Measurements from ENCODE around the gene MEF2B. TPM values are rescaled to one million over a fixed set of nuclear protein-coding genes. Genes with fewer than 3 reads are reported as not detected.

Gene MEF2B
- total RNA-seq (1 to 10 TPM; 1.3 to 3.5 TPM), total RNA-seq (0.12 to 0.38 reads per million in 2 donors)

- Mint-ChIP-seq H3K27me3 (peaks cover 6% of the 10 kb centered on the region), H3K4me1 (peaks cover 14% of the 10 kb centered on the region), H3K36me3 (ENCODE audit: low read depth) (peaks cover 2% of the 10 kb centered on the region), H3K27ac (no peak within 1 kb of the TSS), H3K4me3 (peak within 1 kb of the TSS; percentile 78)
- DNase-seq (peak; percentile 66 to 71 (median 66)), ATAC-seq (peak; percentile 97)
- H3K9me3 ChIP-seq (ENCODE audit: control insufficient read depth, low read length, poor library complexity, severe bottlenecking) = no peaks in the 10 kb centered on the region
Observed at GRCh38 chr19:19170053-19170872, at the start of gene MEF2B. Gene MEF2B, minus strand, starts transcription at chr19:19170263. Its CDS starts 19,528 bp downstream, at chr19:19150735.

- Mint-ChIP-seq H3K36me3 (ENCODE audit: low read depth) (peaks cover 2% of the 10 kb centered on the region), H3K27me3 (peaks cover 34% of the 10 kb centered on the region), H3K27ac (no peak overlapping the region), H3K4me3 (no peak overlapping the region), H3K4me1 (no peaks in the 10 kb centered on the region)
- DNase-seq (no peak), ATAC-seq (no peak)
- no peaks in the 10 kb centered on the region for H3K9me3 ChIP-seq (ENCODE audit: control insufficient read depth, low read length, poor library complexity, severe bottlenecking)
Observed at GRCh38 chr19:19218911-19219310, 48.8 kb upstream of the MEF2B start.

- Mint-ChIP-seq H3K36me3 (ENCODE audit: low read depth) (peaks cover 8% of the 10 kb centered on the region), H3K27ac (no peak overlapping the region), H3K27me3 (peaks cover 48% of the 10 kb centered on the region), H3K4me3 (no peak overlapping the region), H3K4me1 (peaks cover 3% of the 10 kb centered on the region)
- no peak for ATAC-seq
- no peak for DNase-seq
- no peaks in the 10 kb centered on the region for H3K9me3 ChIP-seq (ENCODE audit: control insufficient read depth, low read length, poor library complexity, severe bottlenecking)
Observed at GRCh38 chr19:19217099-19217498, 47.0 kb upstream of the MEF2B start.

- DNase-seq (no peak), ATAC-seq (no peak)
- Mint-ChIP-seq H3K36me3 (ENCODE audit: low read depth) (peaks cover 8% of the 10 kb centered on the region), H3K4me3 (no peak overlapping the region), H3K27me3 (peaks cover 54% of the 10 kb centered on the region), H3K27ac (no peak overlapping the region), H3K4me1 (peaks cover 3% of the 10 kb centered on the region)
- no peaks in the 10 kb centered on the region for H3K9me3 ChIP-seq (ENCODE audit: control insufficient read depth, low read length, poor library complexity, severe bottlenecking)
Observed at GRCh38 chr19:19215792-19216191, 45.7 kb upstream of the MEF2B start.

- peaks cover 8% of the 10 kb centered on the region for H3K36me3 Mint-ChIP-seq (ENCODE audit: low read depth)
- no peak overlapping the region for H3K27ac Mint-ChIP-seq
- no peak for ATAC-seq
- H3K27me3 Mint-ChIP-seq = peaks cover 60% of the 10 kb centered on the region
- DNase-seq = peak in 1 of 3 donors; percentile 29
- no peaks in the 10 kb centered on the region for H3K9me3 ChIP-seq (ENCODE audit: control insufficient read depth, low read length, poor library complexity, severe bottlenecking)
- H3K4me3 Mint-ChIP-seq = no peak overlapping the region
- H3K4me1 Mint-ChIP-seq = peaks cover 3% of the 10 kb centered on the region
Observed at GRCh38 chr19:19214892-19215291, 44.8 kb upstream of the MEF2B start.

GRCh38 chr19:19214159-19214490 is 44.1 kb upstream of the MEF2B start:
- Mint-ChIP-seq H3K27me3 (peaks cover 60% of the 10 kb centered on the region), H3K4me3 (no peak overlapping the region)

GRCh38 chr19:19213426-19214158 is 43.5 kb upstream of the MEF2B start:
- H3K4me3 Mint-ChIP-seq = no peak overlapping the region
- ATAC-seq = peak; percentile 20
- H3K4me1 Mint-ChIP-seq = peaks cover 3% of the 10 kb centered on the region
- no peak overlapping the region for H3K27ac Mint-ChIP-seq
- peaks cover 8% of the 10 kb centered on the region for H3K36me3 Mint-ChIP-seq (ENCODE audit: low read depth)
- no peak for DNase-seq
- no peaks in the 10 kb centered on the region for H3K9me3 ChIP-seq (ENCODE audit: control insufficient read depth, low read length, poor library complexity, severe bottlenecking)
- peaks cover 56% of the 10 kb centered on the region for H3K27me3 Mint-ChIP-seq

More at GRCh38 chr19:19214159-19214490, 44.1 kb upstream of the MEF2B start:
- H3K4me1 Mint-ChIP-seq = peaks cover 3% of the 10 kb centered on the region
- ATAC-seq = no peak
- H3K27ac Mint-ChIP-seq = no peak overlapping the region
- H3K9me3 ChIP-seq (ENCODE audit: control insufficient read depth, low read length, poor library complexity, severe bottlenecking) = no peaks in the 10 kb centered on the region
- H3K36me3 Mint-ChIP-seq (ENCODE audit: low read depth) = peaks cover 8% of the 10 kb centered on the region
- DNase-seq = no peak

GRCh38 chr19:19212916-19213315 is 42.9 kb upstream of the MEF2B start:
- no peak overlapping the region for H3K27ac Mint-ChIP-seq
- H3K36me3 Mint-ChIP-seq (ENCODE audit: low read depth) = peaks cover 8% of the 10 kb centered on the region
- ATAC-seq (no peak), DNase-seq (no peak)
- H3K27me3 Mint-ChIP-seq = peaks cover 56% of the 10 kb centered on the region
- peaks cover 3% of the 10 kb centered on the region for H3K4me1 Mint-ChIP-seq
- no peak overlapping the region for H3K4me3 Mint-ChIP-seq
- H3K9me3 ChIP-seq (ENCODE audit: control insufficient read depth, low read length, poor library complexity, severe bottlenecking) = no peaks in the 10 kb centered on the region

GRCh38 chr19:19211499-19212420 is 41.7 kb upstream of the MEF2B start, which contains the start of gene NCAN:
Gene NCAN, plus strand, starts transcription at chr19:19211958. Its CDS starts 4,996 bp downstream, at chr19:19216954.
- no peak for DNase-seq
- H3K9me3 ChIP-seq (ENCODE audit: control insufficient read depth, low read length, poor library complexity, severe bottlenecking) = no peaks in the 10 kb centered on the region
- Mint-ChIP-seq H3K4me1 (peaks cover 13% of the 10 kb centered on the region), H3K36me3 (ENCODE audit: low read depth) (peaks cover 8% of the 10 kb centered on the region), H3K27ac (no peak within 1 kb of the TSS), H3K4me3 (no peak within 1 kb of the TSS), H3K27me3 (peaks cover 53% of the 10 kb centered on the region)
- ATAC-seq = no peak

GRCh38 chr19:19209372-19209771 is 39.3 kb upstream of the MEF2B start:
- H3K36me3 Mint-ChIP-seq (ENCODE audit: low read depth) = peaks cover 8% of the 10 kb centered on the region
- H3K9me3 ChIP-seq (ENCODE audit: control insufficient read depth, low read length, poor library complexity, severe bottlenecking) = no peaks in the 10 kb centered on the region
- H3K27ac Mint-ChIP-seq = no peak overlapping the region
- no peak overlapping the region for H3K4me3 Mint-ChIP-seq
- no peak for DNase-seq
- ATAC-seq = no peak
- H3K4me1 Mint-ChIP-seq = peaks cover 18% of the 10 kb centered on the region
- H3K27me3 Mint-ChIP-seq = peaks cover 32% of the 10 kb centered on the region

- H3K4me1 Mint-ChIP-seq = peaks cover 22% of the 10 kb centered on the region
- peak overlapping the region; percentile 1 for H3K4me3 Mint-ChIP-seq
- H3K36me3 Mint-ChIP-seq (ENCODE audit: low read depth) = no peaks in the 10 kb centered on the region
- H3K27me3 Mint-ChIP-seq = peaks cover 17% of the 10 kb centered on the region
- no peaks in the 10 kb centered on the region for H3K9me3 ChIP-seq (ENCODE audit: control insufficient read depth, low read length, poor library complexity, severe bottlenecking)
- no peak overlapping the region for H3K27ac Mint-ChIP-seq
- ATAC-seq (no peak), DNase-seq (no peak)
Observed at GRCh38 chr19:19207637-19208572, 37.8 kb upstream of the MEF2B start.

- Mint-ChIP-seq H3K27me3 (peaks cover 12% of the 10 kb centered on the region), H3K27ac (peak overlapping the region; percentile 0), H3K4me1 (peaks cover 30% of the 10 kb centered on the region), H3K4me3 (peak overlapping the region; percentile 16), H3K36me3 (ENCODE audit: low read depth) (no peaks in the 10 kb centered on the region)
- no peaks in the 10 kb centered on the region for H3K9me3 ChIP-seq (ENCODE audit: control insufficient read depth, low read length, poor library complexity, severe bottlenecking)
- ATAC-seq = no peak
- no peak for DNase-seq
Observed at GRCh38 chr19:19206938-19207337, 36.9 kb upstream of the MEF2B start.

Data from T-helper 17 cell (primary cell).